Progenitor cell of endocrine pancreas (in vitro differentiated cells): ENCODE data around the gene MACROD1. TPM values are rescaled to one million over a fixed set of nuclear protein-coding genes. Genes with fewer than 3 reads are reported as not detected.
A peak's percentile ranks its signal among the peaks of the same experiment; 100 is the strongest.

Experiments used
- DNase-seq: peaks from one replicate; pipeline ENCODE4 v3.0.0; 2021; ENCODE audit warnings: low spot score; ENCODE audit not compliant: unreplicated experiment
- H3K27ac Mint-ChIP-seq: 2 replicates; pipeline ENCODE4 v1.8.0; 2021; ENCODE audit warnings: mild to moderate bottlenecking, moderate library complexity, mixed read lengths
- H3K27me3 Mint-ChIP-seq: 2 replicates; pipeline ENCODE4 v1.8.0; 2021; ENCODE audit warnings: mixed read lengths
- H3K36me3 Mint-ChIP-seq: 2 replicates; pipeline ENCODE4 v1.8.0; 2022; ENCODE audit warnings: mixed read lengths; ENCODE audit not compliant: insufficient read depth
- H3K4me1 Mint-ChIP-seq: 2 replicates; pipeline ENCODE4 v1.8.0; 2021; ENCODE audit warnings: low read depth, mixed read lengths
- H3K4me3 Mint-ChIP-seq: 2 replicates; pipeline ENCODE4 v1.8.0; 2021; ENCODE audit warnings: low read depth, mild to moderate bottlenecking, moderate library complexity, mixed read lengths
- H3K9me3 Mint-ChIP-seq: 2 replicates; pipeline ENCODE4 v1.8.0; 2021; ENCODE audit warnings: low read depth, mixed read lengths
- CTCF ChIP-seq: fragments of 200-600 bp; sonication (generic); IDR thresholded peaks from one replicate; pipeline ENCODE4 v1.5.0; 2021; ENCODE audit warnings: antibody characterized with exemption, mild to moderate bottlenecking; ENCODE audit not compliant: unreplicated experiment
- total RNA-seq: library from RNA; stranded (reverse); gene quantifications from 2 replicates; pipeline ENCODE4 v1.2.1, GENCODE V29; 2021

The MACROD1 gene
- total RNA-seq, 1 donor from 2014 or later, result 28.0 TPM

GRCh38 chr11:63961608-63962412 lies 204.1 kb downstream of the MACROD1 start:
- peaks cover 6% of the 10 kb centered on the region for H3K4me1 Mint-ChIP-seq
- no peak for TF ChIP-seq CTCF
- peak overlapping the region; percentile 7 for H3K27ac Mint-ChIP-seq
- no peak for DNase-seq
- no peak overlapping the region for H3K4me3 Mint-ChIP-seq
- H3K36me3 Mint-ChIP-seq, result no peaks in the 10 kb centered on the region
- H3K9me3 Mint-ChIP-seq, result no peaks in the 10 kb centered on the region
- H3K27me3 Mint-ChIP-seq, result no peaks in the 10 kb centered on the region

GRCh38 chr11:63958008-63958407 lies 207.9 kb downstream of the MACROD1 start:
- Mint-ChIP-seq H3K27ac (no peak overlapping the region), H3K36me3 (peaks cover 3% of the 10 kb centered on the region), H3K27me3 (no peaks in the 10 kb centered on the region), H3K4me3 (no peak overlapping the region), H3K4me1 (peaks cover 6% of the 10 kb centered on the region), H3K9me3 (no peaks in the 10 kb centered on the region)
- no peak for TF ChIP-seq CTCF
- no peak for DNase-seq

GRCh38 chr11:63952570-63952969 lies 213.3 kb downstream of the MACROD1 start:
- Mint-ChIP-seq H3K27me3 (no peaks in the 10 kb centered on the region), H3K4me1 (no peaks in the 10 kb centered on the region), H3K9me3 (no peaks in the 10 kb centered on the region), H3K36me3 (peaks cover 9% of the 10 kb centered on the region), H3K4me3 (no peak overlapping the region), H3K27ac (no peak overlapping the region)
- no peak for TF ChIP-seq CTCF
- DNase-seq, result no peak

GRCh38 chr11:63951779-63952536 lies 214.0 kb downstream of the MACROD1 start:
- H3K36me3 Mint-ChIP-seq, result peaks cover 9% of the 10 kb centered on the region
- no peaks in the 10 kb centered on the region for H3K4me1 Mint-ChIP-seq
- H3K27ac Mint-ChIP-seq, result no peak overlapping the region
- H3K27me3 Mint-ChIP-seq, result no peaks in the 10 kb centered on the region
- no peak for TF ChIP-seq CTCF
- H3K9me3 Mint-ChIP-seq, result no peaks in the 10 kb centered on the region
- DNase-seq, result no peak
- no peak overlapping the region for H3K4me3 Mint-ChIP-seq

Other genes with a start within 250 kb of the MACROD1 start
- gene RCOR2, start 248.9 kb downstream of the MACROD1 start, total RNA-seq, result 39.4 and 39.7 TPM in 2 replicates
- 60.6 and 62.3 TPM in 2 replicates for gene NAA40, start 227.1 kb downstream of the MACROD1 start, total RNA-seq
- 205 and 221 TPM in 2 replicates for gene COX8A, start 191.5 kb downstream of the MACROD1 start, total RNA-seq
- 122 and 124 TPM in 2 replicates for gene OTUB1, start 179.7 kb downstream of the MACROD1 start, total RNA-seq
- gene FLRT1, start 130.2 kb downstream of the MACROD1 start, total RNA-seq, result 0.17 and 0.24 TPM in 2 replicates
- 189 and 209 TPM in 2 replicates for gene STIP1, start 20.1 kb upstream of the MACROD1 start, total RNA-seq
- 5.4 and 5.9 TPM in 2 replicates for gene FERMT3, start 40.6 kb upstream of the MACROD1 start, total RNA-seq
- 52.0 and 53.9 TPM in 2 replicates for gene TRPT1, start 60.1 kb upstream of the MACROD1 start, total RNA-seq
- gene NUDT22, start 60.2 kb upstream of the MACROD1 start, total RNA-seq, result 42.9 and 48.2 TPM in 2 replicates
- gene DNAJC4, start 64.4 kb upstream of the MACROD1 start, total RNA-seq, result 35.4 and 39.1 TPM in 2 replicates
- gene VEGFB, start 68.5 kb upstream of the MACROD1 start, total RNA-seq, result 66.1 and 68.2 TPM in 2 replicates
- gene FKBP2, start 75.0 kb upstream of the MACROD1 start, total RNA-seq, result 48.5 and 57.7 TPM in 2 replicates
- gene PPP1R14B, start 80.8 kb upstream of the MACROD1 start, total RNA-seq, result 198 TPM in 2 replicates
- 22.6 and 27.3 TPM in 2 replicates for gene PLCB3, start 85.4 kb upstream of the MACROD1 start, total RNA-seq
- 42.8 and 46.9 TPM in 2 replicates for gene BAD, start 118.6 kb upstream of the MACROD1 start, total RNA-seq
- 46.7 and 56.5 TPM in 2 replicates for gene GPR137, start 119.7 kb upstream of the MACROD1 start, total RNA-seq
- 0.62 TPM in 1 of 2 replicates, not detected in the other for gene KCNK4, start 125.2 kb upstream of the MACROD1 start, total RNA-seq
- gene CATSPERZ, start 134.2 kb upstream of the MACROD1 start, total RNA-seq, result not detected in 2 replicates
- gene ESRRA, start 139.4 kb upstream of the MACROD1 start, total RNA-seq, result 28.1 and 31.4 TPM in 2 replicates
- 137 and 149 TPM in 2 replicates for gene TRMT112, start 151.4 kb upstream of the MACROD1 start, total RNA-seq
- gene PRDX5, start 152.0 kb upstream of the MACROD1 start, total RNA-seq, result 157 and 171 TPM in 2 replicates
- 4.3 and 6.2 TPM in 2 replicates for gene CCDC88B, start 174.1 kb upstream of the MACROD1 start, total RNA-seq
- gene RPS6KA4, start 193.0 kb upstream of the MACROD1 start, total RNA-seq, result 18.6 and 18.7 TPM in 2 replicates